HCT116 (cell line): ENCODE measurements around the gene LCOR.

Experiments used
- TF ChIP-seq, protein P1 (sequence below), 3 experiments: fragments of 200-600 bp in 1 of 3; sonication (generic) in 1 of 3; IDR thresholded peaks in 2 of 3; conservative IDR thresholded peaks in 1 of 3; 2 replicates each; pipeline ENCODE4 v1.5.1; 2012 to 2017; ENCODE audit warnings: low read depth in 2 of 3, low read length in 2 of 3, antibody characterized with exemption in 1 of 3, borderline replicate concordance in 1 of 3, control low read depth in 1 of 3, mild to moderate bottlenecking in 1 of 3, mixed read lengths in 1 of 3, mixed run types in 1 of 3, moderate library complexity in 1 of 3; ENCODE audit not compliant: insufficient read depth in 1 of 3
- TF ChIP-seq, protein P2 (sequence below): IDR thresholded peaks from 2 replicates; pipeline ENCODE4 v1.6.1; 2011; ENCODE audit warnings: mild to moderate bottlenecking, low read length, moderate library complexity; ENCODE audit not compliant: insufficient replicate concordance; ENCODE audit errors: extremely low read depth

DNA sequence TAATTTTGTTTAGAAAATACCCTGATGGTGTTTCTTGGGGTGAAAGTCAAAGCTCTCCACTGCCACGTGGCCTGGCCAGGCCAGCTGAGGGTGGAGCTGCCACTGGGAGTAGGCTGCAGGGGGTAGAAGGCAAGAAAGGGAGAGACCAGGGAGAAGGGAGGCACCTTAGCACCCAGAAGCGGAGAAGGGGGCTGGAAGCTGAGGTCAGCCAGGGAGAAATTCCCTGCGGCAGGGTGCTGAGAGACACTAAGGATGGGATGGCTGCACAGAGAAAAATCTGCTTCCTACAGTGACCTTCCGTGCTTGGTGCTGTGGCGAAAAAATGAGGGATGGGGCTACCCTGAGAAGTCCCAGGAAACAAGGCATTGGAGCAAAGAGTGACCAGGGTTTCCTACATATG, 210.0 kb downstream of the LCOR start:
- TF ChIP-seq, protein P1, sequence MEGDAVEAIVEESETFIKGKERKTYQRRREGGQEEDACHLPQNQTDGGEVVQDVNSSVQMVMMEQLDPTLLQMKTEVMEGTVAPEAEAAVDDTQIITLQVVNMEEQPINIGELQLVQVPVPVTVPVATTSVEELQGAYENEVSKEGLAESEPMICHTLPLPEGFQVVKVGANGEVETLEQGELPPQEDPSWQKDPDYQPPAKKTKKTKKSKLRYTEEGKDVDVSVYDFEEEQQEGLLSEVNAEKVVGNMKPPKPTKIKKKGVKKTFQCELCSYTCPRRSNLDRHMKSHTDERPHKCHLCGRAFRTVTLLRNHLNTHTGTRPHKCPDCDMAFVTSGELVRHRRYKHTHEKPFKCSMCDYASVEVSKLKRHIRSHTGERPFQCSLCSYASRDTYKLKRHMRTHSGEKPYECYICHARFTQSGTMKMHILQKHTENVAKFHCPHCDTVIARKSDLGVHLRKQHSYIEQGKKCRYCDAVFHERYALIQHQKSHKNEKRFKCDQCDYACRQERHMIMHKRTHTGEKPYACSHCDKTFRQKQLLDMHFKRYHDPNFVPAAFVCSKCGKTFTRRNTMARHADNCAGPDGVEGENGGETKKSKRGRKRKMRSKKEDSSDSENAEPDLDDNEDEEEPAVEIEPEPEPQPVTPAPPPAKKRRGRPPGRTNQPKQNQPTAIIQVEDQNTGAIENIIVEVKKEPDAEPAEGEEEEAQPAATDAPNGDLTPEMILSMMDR (IDR thresholded peaks at IDR 0.05 in 2 of 3, conservative IDR thresholded peaks at IDR 0.05 in 1 of 3; ENCODE audit: borderline replicate concordance in 1 of 3, insufficient read depth in 1 of 3, low read depth in 2 of 3, low read length in 2 of 3), result no peak
- TF ChIP-seq, protein P2, sequence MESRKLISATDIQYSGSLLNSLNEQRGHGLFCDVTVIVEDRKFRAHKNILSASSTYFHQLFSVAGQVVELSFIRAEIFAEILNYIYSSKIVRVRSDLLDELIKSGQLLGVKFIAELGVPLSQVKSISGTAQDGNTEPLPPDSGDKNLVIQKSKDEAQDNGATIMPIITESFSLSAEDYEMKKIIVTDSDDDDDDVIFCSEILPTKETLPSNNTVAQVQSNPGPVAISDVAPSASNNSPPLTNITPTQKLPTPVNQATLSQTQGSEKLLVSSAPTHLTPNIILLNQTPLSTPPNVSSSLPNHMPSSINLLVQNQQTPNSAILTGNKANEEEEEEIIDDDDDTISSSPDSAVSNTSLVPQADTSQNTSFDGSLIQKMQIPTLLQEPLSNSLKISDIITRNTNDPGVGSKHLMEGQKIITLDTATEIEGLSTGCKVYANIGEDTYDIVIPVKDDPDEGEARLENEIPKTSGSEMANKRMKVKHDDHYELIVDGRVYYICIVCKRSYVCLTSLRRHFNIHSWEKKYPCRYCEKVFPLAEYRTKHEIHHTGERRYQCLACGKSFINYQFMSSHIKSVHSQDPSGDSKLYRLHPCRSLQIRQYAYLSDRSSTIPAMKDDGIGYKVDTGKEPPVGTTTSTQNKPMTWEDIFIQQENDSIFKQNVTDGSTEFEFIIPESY, result no peak
